GM12874 (cell line): ENCODE data around the gene COL26A1.
A peak's percentile ranks its signal among the peaks of the same experiment; 100 is the strongest.

ENCODE experiments used
- TF ChIP-seq, protein P1 (sequence below): IDR thresholded peaks from 2 replicates; pipeline ENCODE4 v1.5.1; 2011; ENCODE audit warnings: low read depth, mild to moderate bottlenecking, control low read depth, low read length, moderate library complexity; ENCODE audit not compliant: insufficient read depth

Gene COL26A1

DNA sequence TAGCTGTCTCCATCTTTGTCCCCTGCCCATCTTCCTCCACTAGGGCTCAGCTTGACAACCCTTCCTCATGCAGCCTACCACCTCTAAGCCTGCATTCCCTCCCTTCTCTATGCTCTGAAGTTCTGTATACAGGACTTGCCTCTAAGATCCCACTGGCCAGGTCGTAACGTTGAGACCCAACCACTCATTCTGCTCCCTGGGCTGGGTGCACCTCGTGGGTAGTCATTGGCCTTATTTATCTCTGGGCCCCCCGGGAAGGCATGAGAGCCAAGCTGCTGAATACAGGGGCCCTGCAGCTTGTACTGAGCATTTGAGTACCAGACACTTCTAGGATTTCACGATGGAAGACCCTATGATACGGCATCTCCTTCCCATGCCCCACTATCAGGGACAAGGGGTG lies 235.3 kb downstream of the COL26A1 start:
- TF ChIP-seq, protein P1, sequence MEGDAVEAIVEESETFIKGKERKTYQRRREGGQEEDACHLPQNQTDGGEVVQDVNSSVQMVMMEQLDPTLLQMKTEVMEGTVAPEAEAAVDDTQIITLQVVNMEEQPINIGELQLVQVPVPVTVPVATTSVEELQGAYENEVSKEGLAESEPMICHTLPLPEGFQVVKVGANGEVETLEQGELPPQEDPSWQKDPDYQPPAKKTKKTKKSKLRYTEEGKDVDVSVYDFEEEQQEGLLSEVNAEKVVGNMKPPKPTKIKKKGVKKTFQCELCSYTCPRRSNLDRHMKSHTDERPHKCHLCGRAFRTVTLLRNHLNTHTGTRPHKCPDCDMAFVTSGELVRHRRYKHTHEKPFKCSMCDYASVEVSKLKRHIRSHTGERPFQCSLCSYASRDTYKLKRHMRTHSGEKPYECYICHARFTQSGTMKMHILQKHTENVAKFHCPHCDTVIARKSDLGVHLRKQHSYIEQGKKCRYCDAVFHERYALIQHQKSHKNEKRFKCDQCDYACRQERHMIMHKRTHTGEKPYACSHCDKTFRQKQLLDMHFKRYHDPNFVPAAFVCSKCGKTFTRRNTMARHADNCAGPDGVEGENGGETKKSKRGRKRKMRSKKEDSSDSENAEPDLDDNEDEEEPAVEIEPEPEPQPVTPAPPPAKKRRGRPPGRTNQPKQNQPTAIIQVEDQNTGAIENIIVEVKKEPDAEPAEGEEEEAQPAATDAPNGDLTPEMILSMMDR, result no peak

GRCh38 chr7:101598422-101598985 lies 235.8 kb downstream of the COL26A1 start:
- TF ChIP-seq, protein P1, result no peak

- TF ChIP-seq, protein P1, result no peak
Measured at GRCh38 chr7:101598986-101599771, 236.5 kb downstream of the COL26A1 start.

DNA sequence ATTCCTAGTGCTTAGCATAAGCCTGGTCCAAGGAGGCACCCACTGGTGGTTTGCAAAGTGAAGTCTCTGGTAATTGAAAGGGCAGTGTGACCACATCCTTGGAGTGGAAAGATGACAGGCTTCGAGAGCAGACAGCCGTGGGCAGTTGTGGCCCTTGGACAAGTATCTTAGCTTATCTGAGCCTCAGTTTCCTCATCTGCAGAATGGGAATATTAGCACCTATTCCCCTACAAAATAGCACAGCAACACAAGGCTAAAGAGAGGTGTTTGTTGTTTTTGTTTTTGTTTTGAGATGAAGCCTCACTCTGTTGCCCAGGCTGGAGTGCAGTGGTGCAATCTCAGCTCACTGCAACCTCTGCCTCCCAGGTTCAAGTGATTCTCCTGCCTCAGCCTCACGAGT lies 237.1 kb downstream of the COL26A1 start:
- TF ChIP-seq, protein P1, result no peak

DNA sequence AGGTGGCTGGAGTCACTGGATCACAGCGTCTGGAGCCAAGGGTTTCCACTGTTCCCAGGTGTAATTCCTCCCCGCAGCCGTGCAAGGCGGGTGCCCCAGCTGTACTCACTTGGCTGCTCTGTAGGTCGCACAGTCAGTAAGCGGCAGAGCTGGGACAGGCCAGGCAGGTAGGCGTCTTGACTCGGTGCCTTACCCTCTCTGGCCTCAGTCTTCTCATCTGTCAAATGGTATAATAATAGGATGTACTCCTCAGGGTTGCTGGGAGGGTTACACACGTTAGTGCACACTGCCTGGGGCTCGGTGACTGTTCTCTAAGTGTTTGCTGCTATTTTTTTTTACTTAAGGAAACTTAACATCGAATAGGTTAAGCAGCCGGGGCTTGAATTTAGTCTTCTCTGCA lies 239.4 kb downstream of the COL26A1 start:
- TF ChIP-seq, protein P1, result no peak

DNA sequence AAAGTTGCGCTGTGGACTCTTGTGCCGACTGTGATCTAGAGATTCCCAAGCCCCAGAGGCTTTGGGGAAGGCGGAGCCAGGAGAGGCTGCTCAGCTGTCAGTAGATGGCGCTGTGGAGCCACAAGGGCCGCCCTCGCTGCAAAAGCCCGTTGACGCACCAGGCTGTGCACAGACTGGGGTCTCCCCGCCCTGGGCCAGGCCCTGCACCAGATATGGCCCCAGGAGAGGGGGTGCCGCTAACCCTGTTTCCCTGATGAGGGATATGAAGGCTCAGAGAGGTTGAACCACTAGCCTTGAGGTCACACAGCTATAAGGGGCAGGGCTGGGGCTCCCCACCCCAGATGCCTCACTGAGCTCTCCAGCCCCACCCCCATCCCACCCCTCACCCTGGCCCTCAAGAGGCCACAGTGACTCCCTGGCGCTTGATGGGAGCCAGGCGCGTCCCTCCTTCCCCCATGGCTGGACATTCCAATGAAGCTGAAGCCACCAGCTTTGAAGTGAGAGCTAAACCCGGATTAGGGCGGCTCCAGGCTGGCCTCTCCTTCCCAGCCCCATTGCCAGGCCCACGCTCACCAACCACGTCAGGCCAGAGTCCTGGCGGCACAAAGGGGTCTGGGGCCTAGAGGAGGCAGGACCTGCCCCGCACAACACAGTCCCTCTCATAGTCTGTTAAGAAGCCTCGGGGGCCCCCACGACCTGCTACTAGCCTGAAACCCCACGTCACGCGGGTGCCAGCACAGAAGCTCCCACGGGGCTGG lies 240.0 kb downstream of the COL26A1 start:
- TF ChIP-seq, protein P1, result peak; percentile 97

- TF ChIP-seq, protein P1, result no peak
Measured at GRCh38 chr7:101604331-101604933, 241.8 kb downstream of the COL26A1 start.
